GM19025 (cell line): Measurements from ENCODE around the gene ADAM21.
"Not testable (repeated sequence)": the region's sequence is repeated elsewhere in the genome, so short reads cannot be mapped to it uniquely, and the experiment has no call there.

Source experiments
- ATAC-seq: cut with Tn5 transposase; IDR thresholded peaks from one replicate; pipeline ENCODE4 v1.9.1; 2021; ENCODE audit warnings: mild to moderate bottlenecking, low read depth, moderate library complexity; ENCODE audit not compliant: unreplicated experiment

Gene ADAM21

DNA sequence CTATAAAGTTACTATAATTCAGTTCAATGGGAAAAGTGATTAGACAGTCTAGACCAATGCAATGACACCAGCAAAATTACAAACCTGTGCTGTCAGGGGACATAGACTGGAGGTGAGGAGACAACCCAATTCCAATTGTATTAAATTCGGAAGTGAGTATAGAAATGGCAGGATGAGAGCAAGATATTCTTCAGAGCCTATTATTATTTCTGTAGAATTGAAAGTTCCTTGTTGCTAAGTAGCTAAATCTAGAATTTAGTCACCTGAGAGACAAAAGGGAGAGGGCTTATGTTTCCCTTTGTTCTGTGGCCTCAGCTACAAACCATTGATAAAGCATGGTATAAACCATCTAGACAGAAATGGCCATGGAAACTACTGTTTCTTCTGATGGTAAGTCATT lies at the start of gene ADAM21:
Gene ADAM21, plus strand, starts transcription at position 301 of the 400 bp plus-strand sequence. CDS start 5,326 bp downstream, outside the sequence.
- no peak for ATAC-seq

DNA sequence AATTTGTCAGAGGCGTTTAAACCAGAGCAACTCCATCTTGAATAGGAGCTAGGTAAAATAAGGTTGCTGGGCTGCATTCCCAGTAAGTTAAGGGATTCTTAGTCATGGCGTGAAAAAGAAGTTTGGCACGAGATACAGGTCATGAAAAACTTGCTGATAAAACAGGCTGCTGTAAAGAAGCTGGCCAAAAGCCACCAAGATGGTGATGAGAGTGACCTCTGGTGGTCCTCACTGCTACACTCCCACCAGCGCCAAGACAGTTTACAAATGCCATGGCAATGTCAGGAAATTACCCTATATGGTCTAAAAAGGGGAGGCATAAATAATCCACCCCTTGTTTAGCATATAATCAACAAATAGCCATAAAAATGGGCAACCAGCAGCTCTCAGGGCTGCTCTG lies 48.6 kb upstream of the ADAM21 start:
- not testable (repeated sequence) for ATAC-seq

DNA sequence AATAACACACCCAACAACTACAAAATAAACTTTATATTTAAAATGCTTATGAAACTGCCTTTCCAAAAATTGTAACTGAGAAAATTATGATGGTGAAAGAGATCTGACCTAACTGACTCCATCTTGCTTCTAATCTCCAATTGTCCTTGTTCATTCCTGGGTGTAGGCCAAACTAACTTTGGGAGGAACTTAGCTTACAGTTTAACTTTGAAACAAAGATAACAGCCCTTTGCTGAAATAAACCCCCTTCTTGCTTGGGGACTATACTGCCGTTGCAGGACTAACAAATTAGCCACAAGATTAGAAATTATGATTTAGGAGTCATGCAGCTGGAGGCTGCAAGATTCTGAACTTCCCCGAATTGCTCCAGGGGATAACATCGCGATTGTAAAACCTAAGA lies 45.8 kb upstream of the ADAM21 start:
- ATAC-seq = not testable (repeated sequence)

DNA sequence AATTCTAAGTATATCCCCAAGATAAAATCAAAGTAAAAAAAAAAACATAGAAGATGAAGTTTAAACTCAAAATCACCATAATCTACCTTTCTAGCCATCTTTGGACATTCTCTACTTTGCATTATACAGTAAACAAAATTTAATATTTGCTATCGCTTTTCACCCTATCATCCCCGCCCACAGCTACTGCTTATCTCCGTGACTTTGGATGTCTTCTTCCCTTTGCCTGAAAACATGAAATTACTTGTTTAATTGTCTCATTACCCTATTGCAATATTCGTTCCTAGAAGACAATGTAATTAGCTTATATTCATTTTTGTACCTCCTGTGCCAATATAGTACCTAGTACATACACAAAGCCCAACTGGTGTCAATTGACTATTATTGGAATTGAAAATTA lies 44.4 kb upstream of the ADAM21 start:
- ATAC-seq = no peak

DNA sequence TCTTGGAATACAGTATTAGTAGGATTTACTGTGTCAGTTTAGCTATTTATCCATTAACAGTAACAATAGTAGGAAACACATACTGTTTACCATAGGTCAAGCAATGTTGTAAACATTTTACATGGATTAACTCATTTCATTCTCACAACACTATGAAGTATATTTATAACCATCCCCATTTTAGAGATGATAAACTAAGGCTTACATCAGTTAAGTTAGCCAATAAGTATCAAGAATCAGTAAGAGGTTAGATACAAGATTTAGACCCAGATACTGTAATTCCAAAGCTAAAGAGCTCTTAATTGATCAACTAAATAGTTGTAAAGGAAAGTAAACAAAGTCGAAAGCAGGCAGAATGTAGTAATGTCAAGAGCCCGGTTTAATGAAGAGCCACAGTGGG lies 36.2 kb upstream of the ADAM21 start:
- no peak for ATAC-seq

DNA sequence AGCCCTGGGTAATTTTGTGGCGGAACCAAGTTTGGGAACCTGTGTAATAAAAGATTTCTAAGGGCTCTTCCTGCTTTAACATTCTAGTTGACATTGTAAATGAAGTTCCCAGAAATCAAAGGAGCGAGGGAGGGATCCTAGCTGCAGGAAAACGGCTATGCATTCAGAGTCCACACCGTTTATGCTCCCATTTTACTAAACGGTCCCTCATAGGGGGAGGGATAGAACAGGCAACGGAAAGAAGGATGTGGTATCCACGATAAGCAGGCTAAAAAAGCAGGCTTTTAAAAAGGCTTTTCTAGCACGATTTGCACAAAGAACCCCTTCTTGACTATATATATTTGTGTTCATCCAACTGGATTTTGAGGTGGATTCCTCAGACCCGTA lies 35.6 kb upstream of the ADAM21 start:
- ATAC-seq = no peak

DNA sequence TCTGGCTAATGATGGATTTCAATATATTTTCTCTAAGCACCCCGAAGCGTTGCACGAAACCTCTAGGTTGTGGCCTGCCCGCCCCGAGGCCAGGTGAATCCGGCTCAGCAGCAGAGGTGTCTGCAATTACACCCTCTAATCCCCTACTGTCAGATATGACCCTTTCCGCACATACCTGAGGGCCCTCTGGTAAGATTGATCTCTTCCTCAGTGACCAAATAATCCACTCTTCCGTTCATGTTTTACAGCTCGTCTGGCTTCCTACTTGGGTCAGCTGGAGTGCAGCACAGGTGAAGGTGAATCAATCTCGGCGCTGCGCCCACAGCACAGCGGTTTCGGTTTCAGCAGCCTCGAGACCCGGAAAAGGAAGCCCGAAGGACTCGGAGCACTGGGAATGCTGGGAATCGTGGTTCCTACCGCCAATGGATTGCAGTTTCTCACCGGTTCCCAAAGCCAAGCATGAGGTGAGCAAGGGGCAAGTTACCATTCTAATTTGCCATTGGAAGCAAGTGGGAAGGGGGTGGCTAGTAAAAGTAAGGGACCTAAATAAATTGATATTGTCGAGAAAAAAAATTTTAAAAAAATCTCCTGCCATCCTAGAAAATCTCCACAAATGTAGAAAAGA lies 35.1 kb upstream of the ADAM21 start, which contains the start of gene SYNJ2BP:
Gene SYNJ2BP, minus strand, starts transcription at position 366 of the 625 bp plus-strand sequence. Its CDS starts 127 bp downstream, at position 239.
- no peak for ATAC-seq

DNA sequence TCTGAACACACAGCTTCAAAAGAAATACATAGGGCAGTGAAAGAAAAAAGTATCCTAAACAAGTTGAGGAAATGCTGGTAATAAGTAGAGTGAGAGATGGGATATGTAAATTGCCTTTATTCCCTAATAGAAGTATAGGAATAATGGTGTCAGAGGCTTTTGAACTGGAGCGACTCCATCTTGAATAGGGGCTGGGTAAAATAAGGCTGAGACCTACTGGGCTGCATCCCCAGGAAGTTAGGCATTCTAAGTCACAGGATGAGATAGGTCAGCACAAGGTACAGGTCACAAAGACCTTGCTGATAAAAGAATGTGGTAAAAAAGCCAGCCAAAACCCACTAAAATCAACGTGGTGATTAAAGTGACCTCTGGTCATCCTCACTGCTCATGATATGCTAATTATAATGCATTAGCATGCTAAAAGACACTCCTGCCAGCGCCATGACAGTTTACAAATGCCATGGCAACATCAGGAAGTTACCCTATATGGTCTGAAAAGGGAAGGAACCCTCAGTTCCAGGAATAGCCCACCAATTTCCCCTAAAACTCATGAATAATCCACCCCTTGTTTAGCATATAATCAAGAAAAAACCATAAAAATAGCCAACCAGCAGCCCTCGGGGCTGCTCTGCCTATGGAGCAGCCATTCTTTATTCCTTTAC lies 32.6 kb upstream of the ADAM21 start:
- not testable (repeated sequence) for ATAC-seq

DNA sequence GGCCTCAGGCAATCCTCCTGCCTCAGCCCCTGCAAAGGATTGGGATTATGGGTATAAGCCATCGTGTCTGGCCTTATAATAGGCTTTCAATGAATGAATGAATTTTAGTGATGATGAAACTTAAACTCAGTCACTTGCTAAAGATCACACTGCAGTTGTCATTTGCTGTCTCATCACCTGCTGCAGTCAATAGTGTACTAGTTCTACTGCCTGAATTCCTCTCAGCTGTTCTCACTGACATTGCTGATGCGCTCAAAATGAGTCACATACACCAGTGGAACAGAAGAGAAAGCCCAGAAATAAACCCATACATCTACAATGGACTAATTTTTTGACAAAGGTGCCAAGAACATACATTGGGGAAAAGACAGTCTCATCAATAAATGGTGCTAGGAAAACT lies 29.4 kb upstream of the ADAM21 start:
- no peak for ATAC-seq

DNA sequence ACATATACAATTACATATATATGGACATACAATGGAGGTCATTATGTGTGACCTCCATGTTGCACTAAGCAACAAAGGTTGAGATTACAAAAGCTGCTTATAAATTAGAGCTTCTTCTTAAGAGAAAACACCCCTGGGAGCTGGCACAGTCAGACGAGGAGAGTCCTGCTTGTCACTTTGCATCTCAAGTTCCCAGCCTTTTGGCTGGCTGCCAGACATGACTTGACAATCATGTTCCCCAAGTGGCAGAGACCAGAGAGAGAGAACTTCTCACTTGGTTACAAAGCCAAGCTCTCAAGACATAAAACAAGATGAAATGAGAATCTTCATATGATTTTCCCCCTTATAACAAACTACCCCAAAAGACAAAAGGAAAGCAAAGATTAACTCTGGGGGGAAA lies 26.6 kb upstream of the ADAM21 start:
- no peak for ATAC-seq

DNA sequence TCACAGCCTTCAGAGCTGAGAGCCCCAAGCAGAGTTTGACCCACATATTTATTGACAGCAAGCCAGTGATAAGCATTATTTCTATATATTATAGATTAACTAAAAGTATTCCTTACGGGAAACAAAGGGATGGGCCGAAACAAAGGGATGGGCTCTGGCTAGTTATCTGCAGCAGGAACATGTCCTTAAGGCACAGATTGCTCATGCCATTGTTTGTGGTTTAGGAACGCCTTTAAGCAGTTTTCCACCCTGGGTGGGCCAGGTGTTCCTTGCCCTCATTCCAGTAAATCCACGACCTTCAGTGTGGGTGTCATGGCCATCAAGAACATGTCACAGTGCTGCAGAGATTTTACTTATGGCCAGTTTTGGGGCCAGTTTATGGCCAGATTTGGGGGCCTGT lies 25.4 kb upstream of the ADAM21 start:
- not testable (repeated sequence) for ATAC-seq

DNA sequence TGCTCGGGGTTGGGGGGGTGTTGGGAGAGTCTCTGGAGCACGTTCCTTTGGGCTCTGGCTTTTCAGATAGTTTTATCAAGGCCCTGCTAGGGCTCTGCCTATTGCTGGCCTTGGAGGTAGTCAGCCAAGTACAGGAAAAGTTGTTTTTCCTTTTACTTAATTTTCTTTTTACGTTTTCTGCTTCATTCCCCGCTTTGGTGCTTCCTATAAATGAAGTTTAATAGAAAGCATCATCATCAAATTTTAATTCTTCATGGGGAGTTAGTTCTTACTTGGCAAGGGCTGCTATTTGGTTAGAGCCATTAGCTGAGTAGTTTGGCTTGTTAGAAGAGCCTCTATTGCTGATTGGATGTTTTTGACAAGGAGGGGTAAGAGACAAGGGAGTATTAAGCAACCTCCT lies 15.1 kb upstream of the ADAM21 start:
- ATAC-seq = no peak

DNA sequence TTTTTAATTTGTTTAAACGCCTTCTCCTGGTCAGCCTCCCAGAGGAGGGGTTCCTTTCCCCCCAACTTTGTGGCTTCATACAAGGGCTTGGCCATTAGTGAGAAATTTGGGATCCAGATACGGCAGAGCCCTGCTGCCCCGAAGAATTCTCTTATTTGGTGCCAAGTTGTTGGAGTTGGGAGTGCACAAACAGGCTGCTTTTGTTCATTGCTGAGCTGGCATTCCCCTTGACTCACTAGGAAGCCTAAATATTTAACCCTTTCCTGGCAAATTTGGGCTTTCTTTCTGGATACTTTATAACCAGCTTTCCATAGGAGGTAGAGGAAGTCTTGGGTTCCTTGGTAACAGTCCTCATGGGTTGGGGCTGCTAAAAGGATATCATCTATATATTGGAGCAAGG lies 10.3 kb upstream of the ADAM21 start:
- no peak for ATAC-seq

DNA sequence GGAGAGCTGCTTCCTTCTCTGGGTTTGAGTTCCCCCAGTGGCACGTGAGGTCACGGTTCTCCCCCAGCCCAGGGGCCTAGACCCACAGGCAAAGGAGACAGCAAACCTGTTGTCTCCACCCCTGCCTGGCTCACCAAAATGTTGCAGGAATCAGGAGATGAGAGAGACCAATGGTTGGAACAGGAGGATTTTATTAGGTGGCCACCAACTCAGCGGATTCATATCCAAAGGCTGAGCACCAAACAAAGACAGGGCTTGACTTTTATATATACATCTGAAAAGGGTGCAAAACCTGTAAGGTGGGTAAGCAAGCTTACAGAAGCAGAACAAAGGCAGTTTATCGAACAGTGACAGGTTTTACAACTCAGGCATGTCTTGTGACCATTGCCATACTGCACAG lies 9.2 kb upstream of the ADAM21 start:
- ATAC-seq = no peak

DNA sequence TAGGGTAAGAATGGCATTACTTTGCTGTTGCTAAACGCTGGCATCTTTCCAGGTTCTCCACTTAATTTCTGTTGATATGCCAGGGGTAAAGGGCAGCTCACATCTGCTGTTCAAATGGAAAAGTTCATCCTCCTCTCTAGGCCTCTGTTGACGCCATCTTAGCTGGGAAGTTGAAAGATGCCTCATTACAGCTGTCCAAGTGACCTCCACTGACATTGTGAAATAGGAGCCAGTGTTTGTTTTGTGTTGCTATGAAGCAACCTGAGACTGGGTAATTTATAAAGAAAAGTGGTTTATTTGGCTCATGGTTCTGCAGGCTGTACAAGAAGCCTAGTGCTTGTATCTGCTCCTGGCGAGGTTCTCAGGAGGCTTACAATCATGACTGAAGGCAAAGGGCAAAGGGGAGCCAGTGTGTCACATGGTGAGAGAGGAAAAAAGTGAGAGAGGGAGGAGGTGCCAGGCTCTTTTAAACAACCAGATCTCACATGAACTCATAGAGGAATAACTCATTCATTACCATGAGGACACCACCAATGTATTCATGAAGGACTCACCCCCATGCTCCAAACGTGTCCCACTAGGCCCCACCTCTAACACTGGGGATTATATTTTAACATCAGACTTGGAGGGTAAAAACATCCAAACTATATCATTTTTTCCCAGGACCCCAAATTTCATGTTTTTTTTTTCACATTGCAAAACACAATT lies 3.2 kb upstream of the ADAM21 start:
- no peak for ATAC-seq

DNA sequence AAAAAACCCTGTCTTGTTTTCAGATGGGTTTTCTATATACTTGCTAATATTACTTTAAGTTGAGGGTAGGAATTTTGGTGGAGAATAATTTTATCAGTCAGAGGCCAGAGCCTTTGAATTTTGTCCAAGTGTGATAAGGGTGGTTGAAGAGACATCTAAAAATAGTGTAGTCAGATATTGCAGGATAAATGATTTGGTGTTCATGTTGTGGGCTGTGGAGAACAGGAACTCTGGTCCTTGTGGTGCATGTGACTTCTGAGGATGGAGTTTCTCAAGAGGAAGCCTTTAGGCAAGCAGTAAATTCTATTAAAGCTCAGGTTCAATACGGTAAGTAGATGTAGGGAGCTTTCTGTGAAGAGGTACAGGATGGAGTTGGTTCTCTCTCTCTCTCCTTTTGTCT lies 2.8 kb downstream of the ADAM21 start:
- ATAC-seq = no peak

DNA sequence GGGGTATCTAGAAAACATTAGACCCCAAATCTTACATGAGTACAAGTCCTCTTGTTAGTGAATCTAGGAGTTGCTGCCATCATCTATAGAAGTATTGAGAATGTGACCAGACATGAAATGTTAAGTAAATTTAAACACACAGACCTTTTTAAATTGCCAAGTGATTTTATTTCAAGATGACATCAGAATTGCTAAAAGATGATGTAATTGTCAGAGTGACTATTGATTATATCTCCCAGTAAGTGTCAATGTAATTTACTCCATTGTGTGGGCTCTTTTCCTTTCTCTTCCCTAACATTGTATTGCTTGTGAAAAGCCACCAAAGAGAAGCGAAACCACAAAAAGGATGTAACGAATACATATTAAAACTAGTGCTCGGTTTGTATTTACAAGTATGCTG lies 16.8 kb downstream of the ADAM21 start:
- ATAC-seq = no peak

DNA sequence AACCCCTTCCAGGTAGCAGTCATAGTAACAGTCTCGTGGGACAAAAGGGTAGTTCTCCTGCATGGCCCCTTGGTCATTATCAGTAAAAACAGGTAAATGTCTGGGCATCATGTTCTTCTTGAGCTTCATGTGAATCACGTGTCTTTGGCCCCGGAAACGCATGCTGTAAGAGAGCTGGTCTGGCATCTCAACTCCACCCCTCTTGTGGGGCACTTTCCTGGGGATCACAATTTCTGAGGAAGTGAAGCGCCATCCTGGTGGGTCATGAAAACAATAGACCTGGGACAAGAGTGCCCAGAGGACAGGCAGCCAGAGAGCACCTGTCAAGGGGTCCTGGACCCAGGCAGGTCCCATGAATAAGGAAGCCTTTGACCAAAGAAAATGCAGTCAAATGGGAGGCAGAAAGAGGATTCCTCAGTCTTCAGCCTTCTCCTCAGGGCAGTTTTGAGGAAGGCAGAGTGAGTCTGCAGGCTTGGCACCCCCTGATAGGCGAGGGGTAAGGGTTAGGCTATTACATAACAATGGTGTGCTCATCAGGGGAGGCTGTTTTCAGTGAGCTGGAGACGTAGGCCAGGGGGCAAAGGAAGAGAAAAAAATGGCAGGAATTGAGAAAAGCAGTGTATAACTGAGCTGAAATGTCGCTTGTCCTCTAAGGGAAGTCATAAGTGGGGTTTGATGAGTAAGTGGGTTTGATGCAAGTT lies 19.0 kb downstream of the ADAM21 start:
- not testable (repeated sequence) for ATAC-seq

DNA sequence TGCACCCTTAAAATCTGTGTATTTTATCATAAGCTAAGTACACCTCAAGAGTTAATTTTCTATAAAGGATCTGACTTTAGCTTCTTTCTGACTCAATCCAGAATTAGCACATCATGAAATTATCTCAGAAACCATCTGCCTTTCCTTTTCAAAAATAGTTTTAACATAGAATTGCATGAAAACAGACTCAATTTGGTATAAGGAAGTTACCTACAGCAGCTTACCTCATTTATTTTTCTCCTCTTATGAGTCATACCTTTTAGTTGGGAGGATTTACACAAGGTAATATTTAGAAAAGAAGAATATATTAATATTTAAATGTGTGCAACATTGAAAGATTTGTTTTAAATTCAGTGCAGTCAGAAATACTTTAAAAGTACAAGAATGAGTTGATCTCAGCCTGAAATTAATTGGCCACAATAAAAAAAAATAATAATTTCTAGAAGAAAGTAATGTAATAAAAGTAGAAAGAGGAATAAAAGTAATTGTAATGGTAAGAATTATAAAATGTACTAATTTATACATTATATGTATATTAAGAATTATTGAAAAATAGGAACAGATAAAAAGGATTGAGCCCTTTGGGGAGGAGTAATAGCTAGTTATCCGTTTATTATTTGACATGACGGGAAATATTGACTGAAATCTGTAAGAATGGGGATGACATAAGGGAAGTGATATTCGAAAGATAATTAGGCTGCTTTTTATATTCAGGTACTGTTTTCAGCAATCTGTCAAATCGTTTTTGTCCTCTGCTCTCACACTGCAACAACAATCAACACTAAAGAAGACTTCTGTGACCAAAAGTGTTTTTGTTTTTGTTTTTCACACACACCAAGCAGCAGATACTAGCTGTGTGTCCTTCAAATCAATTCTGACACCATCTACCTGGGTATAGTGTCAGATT lies 20.5 kb downstream of the ADAM21 start:
- ATAC-seq = no peak

DNA sequence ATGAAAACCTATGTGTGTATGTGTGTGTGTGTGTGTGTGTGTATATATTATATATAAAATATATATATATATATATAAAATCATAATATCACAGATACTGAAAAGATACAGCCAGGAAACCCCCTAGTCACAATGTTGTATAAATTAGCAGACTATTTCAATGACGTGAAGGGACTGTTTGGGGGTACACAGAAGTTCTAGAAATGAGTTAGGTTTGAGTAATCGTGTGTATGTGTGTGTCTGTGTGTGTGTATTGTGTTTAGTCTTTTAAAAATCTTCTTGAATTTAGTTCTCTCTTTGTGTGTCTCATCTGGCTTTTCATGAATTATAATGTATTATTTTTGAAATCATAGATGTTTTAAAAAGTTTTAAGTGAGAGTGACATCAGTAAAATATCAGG lies 21.9 kb downstream of the ADAM21 start:
- no peak for ATAC-seq
